ENCODE measurements around the gene KRT3. TPM values are rescaled to one million over a fixed set of nuclear protein-coding genes. Genes with fewer than 3 reads are reported as not detected.

Gene KRT3
- total RNA-seq, 4 donors from 2014 or later = not detected

DNA sequence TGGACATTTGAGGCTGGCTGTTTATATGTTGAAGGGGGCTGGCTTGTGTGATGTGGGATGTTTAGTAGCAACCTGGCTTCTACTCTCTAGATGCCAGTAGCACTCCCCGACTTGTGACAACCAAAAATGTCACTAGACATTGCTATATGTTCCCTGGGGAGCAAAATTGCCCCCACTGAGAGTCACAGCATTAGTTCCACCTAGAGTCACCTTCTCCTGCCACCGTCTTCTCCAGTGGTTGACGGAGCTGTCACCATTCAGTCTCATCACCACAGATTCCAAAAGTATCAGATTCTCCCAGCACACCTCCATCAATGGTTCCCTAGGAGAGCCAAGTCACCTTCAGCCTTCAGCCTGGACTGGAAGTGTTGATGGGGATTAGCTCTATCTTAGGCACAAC is 11.0 kb downstream of the KRT3 start:
- no peak for ATAC-seq (ENCODE audit: low FRiP score)
- TF ChIP-seq, protein P1, sequence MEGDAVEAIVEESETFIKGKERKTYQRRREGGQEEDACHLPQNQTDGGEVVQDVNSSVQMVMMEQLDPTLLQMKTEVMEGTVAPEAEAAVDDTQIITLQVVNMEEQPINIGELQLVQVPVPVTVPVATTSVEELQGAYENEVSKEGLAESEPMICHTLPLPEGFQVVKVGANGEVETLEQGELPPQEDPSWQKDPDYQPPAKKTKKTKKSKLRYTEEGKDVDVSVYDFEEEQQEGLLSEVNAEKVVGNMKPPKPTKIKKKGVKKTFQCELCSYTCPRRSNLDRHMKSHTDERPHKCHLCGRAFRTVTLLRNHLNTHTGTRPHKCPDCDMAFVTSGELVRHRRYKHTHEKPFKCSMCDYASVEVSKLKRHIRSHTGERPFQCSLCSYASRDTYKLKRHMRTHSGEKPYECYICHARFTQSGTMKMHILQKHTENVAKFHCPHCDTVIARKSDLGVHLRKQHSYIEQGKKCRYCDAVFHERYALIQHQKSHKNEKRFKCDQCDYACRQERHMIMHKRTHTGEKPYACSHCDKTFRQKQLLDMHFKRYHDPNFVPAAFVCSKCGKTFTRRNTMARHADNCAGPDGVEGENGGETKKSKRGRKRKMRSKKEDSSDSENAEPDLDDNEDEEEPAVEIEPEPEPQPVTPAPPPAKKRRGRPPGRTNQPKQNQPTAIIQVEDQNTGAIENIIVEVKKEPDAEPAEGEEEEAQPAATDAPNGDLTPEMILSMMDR (IDR thresholded peaks at IDR 0.05) = no peak
- DNase-seq (ENCODE audit: low spot score) = no peak

GRCh38 chr12:52783563-52784316 is 12.2 kb downstream of the KRT3 start:
- no peak for ATAC-seq (ENCODE audit: low FRiP score)
- TF ChIP-seq, protein P1 (IDR thresholded peaks at IDR 0.05) = no peak
- no peak for DNase-seq (ENCODE audit: low spot score)

GRCh38 chr12:52782502-52782901 is 13.4 kb downstream of the KRT3 start:
- TF ChIP-seq, protein P1 (IDR thresholded peaks at IDR 0.05) = no peak
- DNase-seq (ENCODE audit: low spot score) = no peak

DNA sequence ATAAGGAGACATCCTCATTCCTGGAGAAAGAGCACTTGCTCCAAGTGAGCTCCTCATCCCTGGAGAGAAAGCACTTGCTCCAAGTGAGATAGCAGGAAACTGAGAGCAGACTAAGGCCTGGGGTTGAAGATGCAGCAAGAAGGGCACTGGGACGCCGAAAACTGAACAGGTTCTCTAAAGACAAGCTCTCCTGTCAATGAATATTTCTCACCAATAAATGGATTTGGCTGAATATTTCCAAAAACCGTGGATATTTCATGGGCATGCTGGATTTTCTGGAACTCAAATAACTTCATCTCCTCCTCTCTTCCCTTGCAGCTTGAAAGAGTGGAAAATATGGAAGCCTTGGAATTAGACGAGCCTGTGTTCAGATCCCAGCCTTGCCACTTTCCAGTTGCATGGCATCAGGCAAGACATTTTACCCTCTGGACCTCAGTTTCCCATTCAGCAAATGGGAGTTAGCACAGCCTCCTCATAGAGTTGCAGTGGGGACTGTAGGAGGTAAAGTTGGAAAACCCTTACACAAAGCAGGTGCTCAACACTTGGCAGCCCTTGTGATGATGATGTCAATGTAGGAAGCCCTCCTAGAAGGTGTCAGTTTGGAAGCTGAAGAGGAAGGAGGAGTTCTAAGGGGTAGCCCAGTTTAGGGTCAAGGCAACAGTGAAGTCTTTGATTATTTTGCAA is 14.4 kb downstream of the KRT3 start:
- no peak for DNase-seq (ENCODE audit: low spot score)
- TF ChIP-seq, protein P1 (IDR thresholded peaks at IDR 0.05) = no peak
- no peak for ATAC-seq (ENCODE audit: low FRiP score)

More at GRCh38 chr12:52782502-52782901, 13.4 kb downstream of the KRT3 start:
- ATAC-seq (ENCODE audit: low FRiP score) = no peak

GRCh38 chr12:52779914-52780313 is 16.0 kb downstream of the KRT3 start:
- ATAC-seq (ENCODE audit: low FRiP score) (no peak), DNase-seq (ENCODE audit: low spot score) (no peak)
- TF ChIP-seq, protein P1 (IDR thresholded peaks at IDR 0.05) = no peak

DNA sequence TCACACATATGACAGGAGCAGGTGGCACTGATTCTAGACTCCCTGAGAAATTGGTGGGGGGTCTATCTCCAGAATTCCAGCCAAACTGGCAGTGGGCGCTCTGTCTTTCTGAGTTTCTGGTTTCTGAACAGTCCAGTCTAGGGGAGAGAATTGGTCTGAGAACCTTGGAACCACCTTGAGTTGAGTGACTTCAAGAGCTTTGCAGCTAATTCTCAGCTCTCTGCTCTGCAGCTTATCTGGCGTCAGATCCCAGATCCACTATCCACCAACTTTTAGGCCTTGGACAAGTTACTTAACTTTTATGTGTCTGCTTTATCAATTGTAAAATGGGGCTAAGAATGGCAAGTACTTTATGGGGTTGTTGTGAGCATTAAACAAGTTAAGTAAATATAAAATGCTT is 17.1 kb downstream of the KRT3 start:
- TF ChIP-seq, protein P1 (IDR thresholded peaks at IDR 0.05) = no peak
- no peak for DNase-seq (ENCODE audit: low spot score)
- no peak for ATAC-seq (ENCODE audit: low FRiP score)

- ATAC-seq (ENCODE audit: low FRiP score) (no peak), DNase-seq (ENCODE audit: low spot score) (no peak)
- TF ChIP-seq, protein P1 (IDR thresholded peaks at IDR 0.05) = no peak
Observed at GRCh38 chr12:52777566-52777965, 18.4 kb downstream of the KRT3 start.
